Suprapubic skin (tissue), 4 donors: ENCODE results near the gene IFT25. TPM values are rescaled to one million over a fixed set of nuclear protein-coding genes. Genes with fewer than 3 reads are reported as not detected.

Source experiments
- DNase-seq, 2 donors: peaks; one replicate each; pipeline ENCODE4 v3.0.0-alpha.2; 2019; ENCODE audit warnings: low spot score in 2 of 2
- H3K27ac ChIP-seq: fragments of 200-600 bp; sonication (generic); one replicate; pipeline ENCODE4 v1.5.1; 2019
- H3K27me3 ChIP-seq: fragments of 200-600 bp; sonication (generic); one replicate; pipeline ENCODE4 v1.5.1; 2019
- H3K36me3 ChIP-seq: fragments of 200-600 bp; sonication (generic); one replicate; pipeline ENCODE4 v1.5.1; 2019
- H3K4me1 ChIP-seq: fragments of 200-600 bp; sonication (generic); one replicate; pipeline ENCODE4 v1.5.1; 2019
- H3K4me3 ChIP-seq: fragments of 200-600 bp; sonication (generic); one replicate; pipeline ENCODE4 v1.5.1; 2019; ENCODE audit warnings: mild to moderate bottlenecking
- H3K9me3 ChIP-seq: fragments of 200-600 bp; sonication (generic); one replicate; pipeline ENCODE4 v1.5.1; 2019
- CTCF ChIP-seq, 2 donors: fragments of 200-600 bp in 1 of 2; fragments of 450-650 bp in 1 of 2; sonication (generic) in 1 of 2; IDR thresholded peaks; one replicate each; pipeline ENCODE4 v1.5.1; 2016 to 2019; ENCODE audit warnings: antibody characterized with exemption in 2 of 2, mild to moderate bottlenecking in 1 of 2, moderate library complexity in 1 of 2
- EP300 ChIP-seq: sonication (generic); formaldehyde crosslinking; IDR thresholded peaks from one replicate; pipeline ENCODE4 v1.6.1; 2017; ENCODE audit warnings: antibody characterized with exemption
- POLR2A ChIP-seq, 2 donors: fragments of 450-650 bp; IDR thresholded peaks; one replicate each; pipeline ENCODE4 v1.6.1; 2017; ENCODE audit warnings: antibody characterized with exemption in 2 of 2, mild to moderate bottlenecking in 2 of 2, moderate library complexity in 2 of 2
- POLR2AphosphoS5 ChIP-seq, 3 donors: sonication (generic); formaldehyde crosslinking; IDR thresholded peaks; one replicate each; pipeline ENCODE4 v1.6.1; 2017; ENCODE audit warnings: antibody characterized with exemption in 3 of 3
- WGBS: methylation state at CpG from one replicate; pipeline ENCODE4 v1.1.5; 2018; 5-methylcytosine and 5-hydroxymethylcytosine counted together
- total RNA-seq, 4 donors: library from RNA; depleted of rRNA; stranded (reverse); fragments of >200 nt; gene quantifications; one replicate each; pipeline ENCODE4 v1.1.0, GENCODE V29; 2016

IFT25 gene
- total RNA-seq, 4 donors from 2014 or later: 8.8 to 36.5 (median 13.8) TPM

- no peaks in the 10 kb centered on the region for H3K9me3 ChIP-seq
- no peak for DNase-seq
- H3K27me3 ChIP-seq: no peaks in the 10 kb centered on the region
- H3K4me3 ChIP-seq: no peak overlapping the region
- H3K36me3 ChIP-seq: peaks cover 12% of the 10 kb centered on the region
- 91% methylated on average over 1 of the region's 1 CpG for WGBS
- H3K27ac ChIP-seq: no peak overlapping the region
- no peaks in the 10 kb centered on the region for H3K4me1 ChIP-seq
- no peak for TF ChIP-seq POLR2AphosphoS5 (IDR thresholded peaks at IDR 0.05)
- TF ChIP-seq CTCF (IDR thresholded peaks at IDR 0.05): no peak
- no peak for TF ChIP-seq POLR2A (IDR thresholded peaks at IDR 0.05)
- TF ChIP-seq EP300: no peak
Observed at GRCh38 chr1:53934170-53934765, 11.2 kb downstream of the IFT25 start.

GRCh38 chr1:53931523-53931922, 14.0 kb downstream of the IFT25 start:
- Histone ChIP-seq H3K9me3 (no peaks in the 10 kb centered on the region), H3K4me3 (no peak overlapping the region), H3K27me3 (no peaks in the 10 kb centered on the region), H3K36me3 (peaks cover 28% of the 10 kb centered on the region), H3K27ac (no peak overlapping the region), H3K4me1 (no peaks in the 10 kb centered on the region)
- 97% methylated on average over 2 of the region's 2 CpGs for WGBS
- no peak for TF ChIP-seq EP300
- no peak for TF ChIP-seq POLR2A (IDR thresholded peaks at IDR 0.05)
- no peak for TF ChIP-seq POLR2AphosphoS5 (IDR thresholded peaks at IDR 0.05)
- no peak for TF ChIP-seq CTCF (IDR thresholded peaks at IDR 0.05)
- no peak for DNase-seq

GRCh38 chr1:53930932-53931331, 14.6 kb downstream of the IFT25 start:
- H3K4me3 ChIP-seq: no peak overlapping the region
- H3K27me3 ChIP-seq: no peaks in the 10 kb centered on the region
- H3K4me1 ChIP-seq: no peaks in the 10 kb centered on the region
- TF ChIP-seq CTCF (IDR thresholded peaks at IDR 0.05): no peak
- no peak for TF ChIP-seq EP300
- H3K27ac ChIP-seq: no peak overlapping the region
- H3K9me3 ChIP-seq: no peaks in the 10 kb centered on the region
- DNase-seq: no peak
- 63% methylated on average over 3 of the region's 3 CpGs for WGBS
- H3K36me3 ChIP-seq: peaks cover 28% of the 10 kb centered on the region

- WGBS: 80% methylated on average over 2 of the region's 2 CpGs
- Histone ChIP-seq H3K4me3 (no peak overlapping the region), H3K4me1 (no peaks in the 10 kb centered on the region), H3K27me3 (no peaks in the 10 kb centered on the region), H3K9me3 (no peaks in the 10 kb centered on the region), H3K36me3 (peaks cover 23% of the 10 kb centered on the region), H3K27ac (no peak overlapping the region)
- TF ChIP-seq POLR2AphosphoS5 (IDR thresholded peaks at IDR 0.05): no peak
- no peak for TF ChIP-seq POLR2A (IDR thresholded peaks at IDR 0.05)
- TF ChIP-seq CTCF (IDR thresholded peaks at IDR 0.05): no peak
- TF ChIP-seq EP300: no peak
- no peak for DNase-seq
Observed at GRCh38 chr1:53929246-53929960, 16.1 kb downstream of the IFT25 start.

GRCh38 chr1:53927376-53927881, 18.1 kb downstream of the IFT25 start:
- no peak for DNase-seq
- 97% methylated on average over 2 of the region's 2 CpGs for WGBS
- no peaks in the 10 kb centered on the region for H3K4me1 ChIP-seq
- TF ChIP-seq CTCF (IDR thresholded peaks at IDR 0.05): no peak
- no peak for TF ChIP-seq POLR2A (IDR thresholded peaks at IDR 0.05)
- TF ChIP-seq POLR2AphosphoS5 (IDR thresholded peaks at IDR 0.05): no peak
- no peak for TF ChIP-seq EP300
- H3K9me3 ChIP-seq: no peaks in the 10 kb centered on the region
- no peak overlapping the region for H3K4me3 ChIP-seq
- peaks cover 39% of the 10 kb centered on the region for H3K36me3 ChIP-seq
- no peak overlapping the region for H3K27ac ChIP-seq
- H3K27me3 ChIP-seq: no peaks in the 10 kb centered on the region
